Measurements from ENCODE around the gene ANKRD6.

DNA sequence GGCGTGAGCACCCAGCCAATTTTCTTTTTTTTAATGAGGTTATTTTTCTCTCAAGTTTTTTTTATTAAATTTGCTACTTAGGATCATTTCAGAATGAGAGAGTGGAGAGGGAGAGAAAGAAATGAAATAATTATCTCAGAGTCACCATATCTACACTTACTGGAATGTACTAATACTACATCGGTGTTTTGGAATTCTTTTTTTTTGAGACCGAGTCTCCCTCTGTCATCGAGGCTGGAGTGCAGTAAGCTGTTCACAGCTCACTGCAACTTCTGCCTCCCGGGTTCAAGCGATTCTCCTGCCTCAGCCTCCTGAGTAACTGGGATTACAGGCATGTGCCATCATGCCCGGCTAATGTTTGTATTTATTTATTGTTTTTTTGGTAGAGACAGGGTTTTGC, 27.8 kb downstream of the ANKRD6 start:
- TF ChIP-seq GATA2 (IDR thresholded peaks at IDR 0.05; ENCODE audit: low read depth, low read length), result no peak
- no peak for TF ChIP-seq GATA3 (IDR thresholded peaks at IDR 0.05; ENCODE audit: low read depth, low read length)

Data from SH-SY5Y (cell line).